Measurements from ENCODE around the gene RPTOR.
"Not testable (repeated sequence)": the region's sequence is repeated elsewhere in the genome, so short reads cannot be mapped to it uniquely, and the experiment has no call there.

RPTOR gene

GRCh38 chr17:80673152-80673920, 128.7 kb downstream of the RPTOR start:
- no peak for DNase-seq

- DNase-seq, result no peak
These were observed 130.9 kb downstream of the RPTOR start for GRCh38 chr17:80675438-80676095.

GRCh38 chr17:80676096-80676466, 131.4 kb downstream of the RPTOR start:
- DNase-seq, result no peak

GRCh38 chr17:80676564-80676963, 131.9 kb downstream of the RPTOR start:
- no peak for DNase-seq

- DNase-seq, result no peak
These were observed 132.6 kb downstream of the RPTOR start for GRCh38 chr17:80677214-80677756.

GRCh38 chr17:80679816-80680215, 135.2 kb downstream of the RPTOR start:
- no peak for DNase-seq

- no peak for DNase-seq
These were observed 136.6 kb downstream of the RPTOR start for GRCh38 chr17:80681215-80681614.

GRCh38 chr17:80682372-80682771, 137.7 kb downstream of the RPTOR start:
- no peak for DNase-seq

GRCh38 chr17:80683625-80684104, 139.0 kb downstream of the RPTOR start:
- DNase-seq, result no peak

- no peak for DNase-seq
These were observed 143.2 kb downstream of the RPTOR start for GRCh38 chr17:80687839-80688238.

GRCh38 chr17:80689129-80689619, 144.5 kb downstream of the RPTOR start:
- no peak for DNase-seq

- no peak for DNase-seq
These were observed 147.1 kb downstream of the RPTOR start for GRCh38 chr17:80691784-80692183.

GRCh38 chr17:80692931-80693467, 148.4 kb downstream of the RPTOR start:
- DNase-seq, result no peak

GRCh38 chr17:80693511-80693910, 148.9 kb downstream of the RPTOR start:
- DNase-seq, result no peak

- no peak for DNase-seq
These were observed 149.7 kb downstream of the RPTOR start for GRCh38 chr17:80694085-80694991.

GRCh38 chr17:80694992-80695912, 150.6 kb downstream of the RPTOR start:
- DNase-seq, result no peak

GRCh38 chr17:80695979-80696378, 151.3 kb downstream of the RPTOR start:
- DNase-seq, result no peak

- no peak for DNase-seq
These were observed 151.8 kb downstream of the RPTOR start for GRCh38 chr17:80696456-80696855.

- DNase-seq, result no peak
These were observed 152.3 kb downstream of the RPTOR start for GRCh38 chr17:80696964-80697363.

GRCh38 chr17:80698297-80698696, 153.7 kb downstream of the RPTOR start:
- DNase-seq, result no peak

- DNase-seq, result not testable (repeated sequence)
These were observed 154.6 kb downstream of the RPTOR start for GRCh38 chr17:80699205-80699604.

Measured in stimulated activated CD4-positive, alpha-beta T cell treated with anti-CD3 and anti-CD28 coated beads, Interleukin-4, amount 100 ng/mL, for 1 hour (primary cell).